Measurements from ENCODE around the gene SNTG2.

The SNTG2 gene

GRCh38 chr2:939936-940601 lies 10.6 kb upstream of the SNTG2 start:
- H3K79me2 ChIP-seq (ENCODE audit: insufficient read depth, low read length) = no peaks in the 10 kb centered on the region
- no peaks in the 10 kb centered on the region for H3K36me3 ChIP-seq (ENCODE audit: insufficient read depth, low read length)
- H3K9ac ChIP-seq (ENCODE audit: low read depth, low read length, poor library complexity, severe bottlenecking) = no peak overlapping the region
- no peaks in the 10 kb centered on the region for H3K27me3 ChIP-seq (ENCODE audit: insufficient read depth, low read length, poor library complexity, severe bottlenecking)
- no peak overlapping the region for H3K4me2 ChIP-seq (ENCODE audit: low read depth, low read length, poor library complexity, severe bottlenecking)
- TF ChIP-seq, protein P1, sequence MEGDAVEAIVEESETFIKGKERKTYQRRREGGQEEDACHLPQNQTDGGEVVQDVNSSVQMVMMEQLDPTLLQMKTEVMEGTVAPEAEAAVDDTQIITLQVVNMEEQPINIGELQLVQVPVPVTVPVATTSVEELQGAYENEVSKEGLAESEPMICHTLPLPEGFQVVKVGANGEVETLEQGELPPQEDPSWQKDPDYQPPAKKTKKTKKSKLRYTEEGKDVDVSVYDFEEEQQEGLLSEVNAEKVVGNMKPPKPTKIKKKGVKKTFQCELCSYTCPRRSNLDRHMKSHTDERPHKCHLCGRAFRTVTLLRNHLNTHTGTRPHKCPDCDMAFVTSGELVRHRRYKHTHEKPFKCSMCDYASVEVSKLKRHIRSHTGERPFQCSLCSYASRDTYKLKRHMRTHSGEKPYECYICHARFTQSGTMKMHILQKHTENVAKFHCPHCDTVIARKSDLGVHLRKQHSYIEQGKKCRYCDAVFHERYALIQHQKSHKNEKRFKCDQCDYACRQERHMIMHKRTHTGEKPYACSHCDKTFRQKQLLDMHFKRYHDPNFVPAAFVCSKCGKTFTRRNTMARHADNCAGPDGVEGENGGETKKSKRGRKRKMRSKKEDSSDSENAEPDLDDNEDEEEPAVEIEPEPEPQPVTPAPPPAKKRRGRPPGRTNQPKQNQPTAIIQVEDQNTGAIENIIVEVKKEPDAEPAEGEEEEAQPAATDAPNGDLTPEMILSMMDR (conservative IDR thresholded peaks at IDR 0.05; ENCODE audit: low read length) = no peak
- TF ChIP-seq EZH2phosphoT487 (IDR thresholded peaks at IDR 0.05; ENCODE audit: borderline replicate concordance) = no peak
- no peak overlapping the region for H2AFZ ChIP-seq (ENCODE audit: low read length)
- H3K4me3 ChIP-seq (ENCODE audit: low read length, poor library complexity, severe bottlenecking) = no peak overlapping the region
- no peaks in the 10 kb centered on the region for H3K9me2 ChIP-seq (replicated peaks; ENCODE audit: low read depth, low read length)
- no peaks in the 10 kb centered on the region for H3F3A ChIP-seq (ENCODE audit: low read depth)
- H3K4me1 ChIP-seq (ENCODE audit: insufficient read depth, low read length, poor library complexity, severe bottlenecking) = no peaks in the 10 kb centered on the region
- H4K20me1 ChIP-seq (ENCODE audit: insufficient read depth, low read length, poor library complexity, severe bottlenecking) = no peaks in the 10 kb centered on the region
- no peaks in the 10 kb centered on the region for H3K9me3 ChIP-seq (ENCODE audit: insufficient read depth, low read depth, low read length)

- H3K9ac ChIP-seq (ENCODE audit: low read depth, low read length, poor library complexity, severe bottlenecking) = no peak overlapping the region
- no peaks in the 10 kb centered on the region for H3K9me2 ChIP-seq (replicated peaks; ENCODE audit: low read depth, low read length)
- H3K4me1 ChIP-seq (ENCODE audit: insufficient read depth, low read length, poor library complexity, severe bottlenecking) = peaks cover 12% of the 10 kb centered on the region
- no peaks in the 10 kb centered on the region for H3K79me2 ChIP-seq (ENCODE audit: insufficient read depth, low read length)
- H3F3A ChIP-seq (ENCODE audit: low read depth) = no peaks in the 10 kb centered on the region
- no peaks in the 10 kb centered on the region for H4K20me1 ChIP-seq (ENCODE audit: insufficient read depth, low read length, poor library complexity, severe bottlenecking)
- no peaks in the 10 kb centered on the region for H3K36me3 ChIP-seq (ENCODE audit: insufficient read depth, low read length)
- TF ChIP-seq EZH2phosphoT487 (IDR thresholded peaks at IDR 0.05; ENCODE audit: borderline replicate concordance) = no peak
- TF ChIP-seq, protein P1 (conservative IDR thresholded peaks at IDR 0.05; ENCODE audit: low read length) = no peak
- no peak overlapping the region for H3K4me2 ChIP-seq (ENCODE audit: low read depth, low read length, poor library complexity, severe bottlenecking)
- H2AFZ ChIP-seq (ENCODE audit: low read length) = no peak overlapping the region
- no peaks in the 10 kb centered on the region for H3K9me3 ChIP-seq (ENCODE audit: insufficient read depth, low read depth, low read length)
- no peak overlapping the region for H3K4me3 ChIP-seq (ENCODE audit: low read length, poor library complexity, severe bottlenecking)
- H3K27me3 ChIP-seq (ENCODE audit: insufficient read depth, low read length, poor library complexity, severe bottlenecking) = no peaks in the 10 kb centered on the region
Observed at GRCh38 chr2:941871-942270, 8.8 kb upstream of the SNTG2 start.

GRCh38 chr2:942775-943460 lies 7.7 kb upstream of the SNTG2 start:
- TF ChIP-seq, protein P1 (conservative IDR thresholded peaks at IDR 0.05; ENCODE audit: low read length) = no peak
- no peak for TF ChIP-seq EZH2phosphoT487 (IDR thresholded peaks at IDR 0.05; ENCODE audit: borderline replicate concordance)
- H3K4me3 ChIP-seq (ENCODE audit: low read length, poor library complexity, severe bottlenecking) = no peak overlapping the region
- H4K20me1 ChIP-seq (ENCODE audit: insufficient read depth, low read length, poor library complexity, severe bottlenecking) = no peaks in the 10 kb centered on the region
- H3K4me2 ChIP-seq (ENCODE audit: low read depth, low read length, poor library complexity, severe bottlenecking) = no peak overlapping the region
- no peaks in the 10 kb centered on the region for H3K9me2 ChIP-seq (replicated peaks; ENCODE audit: low read depth, low read length)
- peaks cover 12% of the 10 kb centered on the region for H3K4me1 ChIP-seq (ENCODE audit: insufficient read depth, low read length, poor library complexity, severe bottlenecking)
- H3K9me3 ChIP-seq (ENCODE audit: insufficient read depth, low read depth, low read length) = no peaks in the 10 kb centered on the region
- H3K36me3 ChIP-seq (ENCODE audit: insufficient read depth, low read length) = no peaks in the 10 kb centered on the region
- no peaks in the 10 kb centered on the region for H3K79me2 ChIP-seq (ENCODE audit: insufficient read depth, low read length)
- H2AFZ ChIP-seq (ENCODE audit: low read length) = no peak overlapping the region
- no peaks in the 10 kb centered on the region for H3F3A ChIP-seq (ENCODE audit: low read depth)
- no peak overlapping the region for H3K9ac ChIP-seq (ENCODE audit: low read depth, low read length, poor library complexity, severe bottlenecking)
- no peaks in the 10 kb centered on the region for H3K27me3 ChIP-seq (ENCODE audit: insufficient read depth, low read length, poor library complexity, severe bottlenecking)
